HAP-1 (cell line): Measurements from ENCODE around the gene HOXD3.
A peak's percentile ranks its signal among the peaks of the same experiment; 100 is the strongest.

Source experiments
- DNase-seq, 2 experiments: peaks; one replicate each; pipeline ENCODE4 v3.0.0-alpha.2; 2016 to 2020; ENCODE audit warnings: low spot score in 2 of 2
- H3K27me3 ChIP-seq: fragments of 250-450 bp; sonication (Bioruptor Pico); 2 replicates; pipeline ENCODE4 v1.5.1; 2020; ENCODE audit warnings: low read depth, mild to moderate bottlenecking, moderate library complexity
- H3K36me3 ChIP-seq: fragments of 250-450 bp; sonication (Bioruptor Pico); replicated peaks from 2 replicates; pipeline ENCODE4 v1.5.1; 2020; ENCODE audit warnings: mild to moderate bottlenecking
- H3K4me1 ChIP-seq: fragments of 250-450 bp; sonication (Bioruptor Pico); 2 replicates; pipeline ENCODE4 v1.5.1; 2020; ENCODE audit warnings: mild to moderate bottlenecking
- H3K4me3 ChIP-seq: fragments of 250-450 bp; sonication (Bioruptor Pico); 2 replicates; pipeline ENCODE4 v1.5.1; 2020; ENCODE audit warnings: mild to moderate bottlenecking, moderate library complexity
- H3K9me3 ChIP-seq: fragments of 250-450 bp; sonication (Bioruptor Pico); 2 replicates; pipeline ENCODE4 v1.5.1; 2020; ENCODE audit warnings: mild to moderate bottlenecking, moderate library complexity
- in situ Hi-C: fragments of 300-500 bp; cut with MboI; formaldehyde crosslinking; loops from 3 replicates; pipeline ENCODE4 v1.14.3; 2020; ENCODE audit warnings: low sequenced_read_pairs, inconsistent platforms, mixed read lengths

HOXD3 gene

DNA sequence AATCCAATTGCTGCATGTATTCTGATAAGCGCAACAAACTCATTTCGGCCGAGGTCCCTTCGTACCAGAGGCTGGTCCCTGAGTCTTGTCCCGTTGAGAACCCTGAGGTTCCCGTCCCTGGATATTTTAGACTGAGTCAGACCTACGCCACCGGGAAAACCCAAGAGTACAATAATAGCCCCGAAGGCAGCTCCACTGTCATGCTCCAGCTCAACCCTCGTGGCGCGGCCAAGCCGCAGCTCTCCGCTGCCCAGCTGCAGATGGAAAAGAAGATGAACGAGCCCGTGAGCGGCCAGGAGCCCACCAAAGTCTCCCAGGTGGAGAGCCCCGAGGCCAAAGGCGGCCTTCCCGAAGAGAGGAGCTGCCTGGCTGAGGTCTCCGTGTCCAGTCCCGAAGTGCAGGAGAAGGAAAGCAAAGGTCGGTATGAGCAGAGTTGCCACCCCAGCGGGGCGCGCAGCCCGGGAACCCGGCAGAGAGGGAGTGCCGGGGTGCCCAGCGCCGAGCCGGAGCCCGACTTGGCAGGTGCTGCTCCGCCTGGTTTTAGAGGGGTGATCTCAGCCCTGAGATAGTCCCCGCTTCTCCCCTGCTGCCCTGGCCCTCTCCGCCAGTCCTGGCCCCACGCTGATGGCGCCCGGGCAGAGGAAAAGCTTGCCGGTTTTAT is 39.8 kb upstream of the HOXD3 start:
- Histone ChIP-seq H3K27me3 (no peaks in the 10 kb centered on the region), H3K4me3 (no peak overlapping the region), H3K36me3 (no peaks in the 10 kb centered on the region), H3K4me1 (no peaks in the 10 kb centered on the region), H3K9me3 (no peaks in the 10 kb centered on the region)
- in situ Hi-C loops, result no loop called here
- DNase-seq, result no peak

DNA sequence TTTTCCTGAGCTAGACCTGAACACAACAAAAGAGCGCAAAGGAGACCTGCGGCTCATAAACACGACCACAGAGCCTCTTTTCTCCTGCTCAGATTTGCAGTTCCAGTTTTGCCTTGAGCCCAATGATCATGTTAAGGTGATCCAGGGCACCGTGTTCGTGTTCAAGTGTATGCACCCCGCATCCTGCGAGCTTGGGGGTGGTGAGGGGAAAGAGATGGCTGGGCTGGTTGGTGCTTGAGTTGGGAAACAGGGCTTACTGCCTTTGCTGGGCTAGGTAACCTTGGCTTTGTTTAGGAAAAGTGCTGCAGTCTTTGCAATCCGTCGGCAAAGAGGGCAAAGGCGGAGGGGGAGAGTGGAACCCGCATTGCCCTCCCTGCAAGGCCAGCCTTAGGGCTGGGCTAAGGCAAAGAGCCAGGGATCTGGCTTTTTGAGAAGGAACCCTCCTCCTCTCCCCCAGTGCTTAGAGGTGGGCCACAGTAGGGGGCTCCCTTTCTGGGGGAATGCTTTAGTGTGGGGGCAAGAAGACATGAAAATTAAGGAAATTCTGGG is 39.2 kb upstream of the HOXD3 start:
- DNase-seq, result no peak
- Histone ChIP-seq H3K4me3 (no peak overlapping the region), H3K27me3 (no peaks in the 10 kb centered on the region), H3K9me3 (no peaks in the 10 kb centered on the region), H3K36me3 (no peaks in the 10 kb centered on the region), H3K4me1 (no peaks in the 10 kb centered on the region)
- in situ Hi-C loops, result no loop called here

- peak in 1 of 2 experiments; percentile 75 for DNase-seq
- Histone ChIP-seq H3K27me3 (peaks cover 6% of the 10 kb centered on the region; the same call in 1 of the 2 replicates), H3K4me3 (peak overlapping the region; percentile 13; the same call in 1 of the 2 replicates), H3K4me1 (no peaks in the 10 kb centered on the region), H3K9me3 (no peaks in the 10 kb centered on the region), H3K36me3 (no peaks in the 10 kb centered on the region)
- in situ Hi-C loops, result no loop called here
These were observed 38.3 kb upstream of the HOXD3 start for GRCh38 chr2:176118601-176119339.

GRCh38 chr2:176120364-176121189 is 36.5 kb upstream of the HOXD3 start:
- Histone ChIP-seq H3K36me3 (no peaks in the 10 kb centered on the region), H3K4me1 (no peaks in the 10 kb centered on the region), H3K9me3 (no peaks in the 10 kb centered on the region), H3K27me3 (peaks cover 6% of the 10 kb centered on the region; the same call in 1 of the 2 replicates), H3K4me3 (no peak overlapping the region)
- no peak for DNase-seq
- in situ Hi-C loops, result loop anchor here (10.0 kb wide), 3 partner anchors 434 to 1034 kb away; no protein-coding TSS in a partner anchor

DNA sequence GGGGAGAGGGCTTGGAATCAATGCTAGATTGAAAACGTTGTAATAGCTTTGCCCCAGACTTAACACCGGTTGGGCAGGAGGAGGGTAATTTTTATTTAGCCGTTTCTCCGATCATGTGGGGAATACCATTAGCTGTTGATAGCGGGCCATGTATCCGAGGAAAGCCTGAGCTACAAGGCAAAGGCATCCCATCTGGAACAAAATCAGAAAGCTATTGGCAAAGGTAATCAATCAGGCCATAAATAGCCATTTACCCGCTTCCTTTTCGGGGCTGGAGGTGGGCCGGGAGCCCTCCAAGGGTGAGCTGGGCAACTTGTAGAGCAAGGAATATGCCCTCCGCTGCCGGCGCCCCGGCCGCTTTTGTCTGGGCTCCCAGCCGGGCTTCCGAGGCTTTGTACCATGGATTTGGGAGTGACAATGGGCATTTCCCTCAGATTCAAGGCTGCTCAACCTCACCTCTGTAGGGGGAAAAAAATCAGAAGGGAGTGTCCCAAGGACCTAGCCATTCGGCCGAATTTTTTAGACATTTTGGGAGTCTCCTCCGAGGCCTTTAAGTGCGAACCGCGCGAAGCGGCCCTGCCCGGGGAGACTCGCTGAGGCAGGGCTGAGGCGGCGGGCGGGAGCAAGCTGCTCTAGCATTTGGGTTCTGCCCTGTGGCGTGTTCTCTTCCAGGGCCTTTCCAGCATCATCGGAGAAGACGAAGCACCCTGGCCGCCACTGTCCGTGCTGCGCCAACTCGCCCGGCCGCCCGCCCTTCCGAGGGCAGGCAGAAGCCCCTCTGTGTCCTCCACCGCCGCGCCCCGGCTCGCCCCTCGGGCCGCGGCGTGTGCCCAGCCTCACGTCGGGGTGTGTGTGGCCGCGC is 35.7 kb upstream of the HOXD3 start:
- H3K9me3 ChIP-seq, result no peaks in the 10 kb centered on the region
- peaks cover 6% of the 10 kb centered on the region; the same call in 1 of the 2 replicates for H3K27me3 ChIP-seq
- no peak overlapping the region for H3K4me3 ChIP-seq
- H3K4me1 ChIP-seq, result no peaks in the 10 kb centered on the region
- in situ Hi-C loops, result loop anchor here (10.0 kb wide), 3 partner anchors 433 to 1033 kb away; no protein-coding TSS in a partner anchor
- no peaks in the 10 kb centered on the region for H3K36me3 ChIP-seq
- DNase-seq, result no peak

DNA sequence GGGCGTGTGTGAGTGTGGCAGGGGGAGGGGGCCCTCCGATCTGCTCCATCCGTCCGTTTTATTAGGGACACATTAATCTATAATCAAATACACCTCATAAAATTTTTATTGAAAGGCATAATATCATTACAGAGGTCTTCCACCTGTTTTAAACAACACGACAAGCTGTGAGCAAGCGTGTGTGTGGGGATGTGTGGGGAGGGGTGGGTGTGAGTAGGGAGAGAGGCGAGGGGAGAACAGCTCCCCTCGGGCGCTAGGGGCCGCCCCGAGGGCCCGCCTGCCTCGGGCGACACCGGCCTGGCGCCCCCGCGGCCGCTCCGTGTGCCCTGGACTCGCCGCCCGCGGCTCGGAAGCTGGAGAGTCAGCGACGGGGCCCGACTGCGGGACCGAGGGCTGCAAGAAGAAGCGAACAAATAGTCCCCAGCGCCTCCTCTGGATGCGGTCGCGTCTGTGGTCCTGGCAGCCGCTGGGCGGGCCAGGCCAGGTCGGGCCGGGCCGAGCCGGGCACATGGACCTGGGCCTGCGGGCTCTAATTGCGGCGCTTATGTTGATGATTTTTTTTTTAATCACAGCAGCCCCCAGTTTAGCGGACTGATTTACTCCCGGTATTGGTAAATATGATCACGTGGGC is 34.9 kb upstream of the HOXD3 start:
- Histone ChIP-seq H3K4me3 (no peak overlapping the region), H3K4me1 (no peaks in the 10 kb centered on the region), H3K36me3 (no peaks in the 10 kb centered on the region), H3K27me3 (peaks cover 6% of the 10 kb centered on the region; the same call in 1 of the 2 replicates), H3K9me3 (no peaks in the 10 kb centered on the region)
- in situ Hi-C loops, result loop anchor here (10.0 kb wide), 3 partner anchors 433 to 1033 kb away; no protein-coding TSS in a partner anchor
- DNase-seq, result no peak

DNA sequence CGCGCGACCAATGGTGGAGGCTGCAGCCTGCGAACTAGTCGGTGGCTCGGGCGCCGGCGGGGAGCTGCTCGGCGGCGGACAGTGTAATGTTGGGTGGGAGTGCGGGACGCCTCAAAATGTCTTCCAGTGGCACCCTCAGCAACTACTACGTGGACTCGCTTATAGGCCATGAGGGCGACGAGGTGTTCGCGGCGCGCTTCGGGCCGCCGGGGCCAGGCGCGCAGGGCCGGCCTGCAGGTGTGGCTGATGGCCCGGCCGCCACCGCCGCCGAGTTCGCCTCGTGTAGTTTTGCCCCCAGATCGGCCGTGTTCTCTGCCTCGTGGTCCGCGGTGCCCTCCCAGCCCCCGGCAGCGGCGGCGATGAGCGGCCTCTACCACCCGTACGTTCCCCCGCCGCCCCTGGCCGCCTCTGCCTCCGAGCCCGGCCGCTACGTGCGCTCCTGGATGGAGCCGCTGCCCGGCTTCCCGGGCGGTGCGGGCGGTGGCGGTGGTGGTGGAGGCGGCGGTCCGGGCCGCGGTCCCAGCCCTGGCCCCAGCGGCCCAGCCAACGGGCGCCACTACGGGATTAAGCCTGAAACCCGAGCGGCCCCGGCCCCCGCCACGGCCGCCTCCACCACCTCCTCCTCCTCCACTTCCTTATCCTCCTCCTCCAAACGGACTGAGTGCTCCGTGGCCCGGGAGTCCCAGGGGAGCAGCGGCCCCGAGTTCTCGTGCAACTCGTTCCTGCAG is 34.3 kb upstream of the HOXD3 start, which contains the start of gene HOXD9:
HOXD9 (plus strand) TSS at position 37 of the 728 bp plus-strand sequence; CDS start at position 87, 50 bp downstream.
- Histone ChIP-seq H3K27me3 (peaks cover 6% of the 10 kb centered on the region; the same call in 1 of the 2 replicates), H3K9me3 (no peaks in the 10 kb centered on the region), H3K4me1 (no peaks in the 10 kb centered on the region), H3K4me3 (no peak within 1 kb of the TSS), H3K36me3 (no peaks in the 10 kb centered on the region)
- peak in 1 of 2 experiments; percentile 32 for DNase-seq
- in situ Hi-C loops, result loop anchor here (10.0 kb wide), 3 partner anchors 432 to 1032 kb away; no protein-coding TSS in a partner anchor

- in situ Hi-C loops, result loop anchor here (10.0 kb wide), 3 partner anchors 431 to 1031 kb away; no protein-coding TSS in a partner anchor
- H3K36me3 ChIP-seq, result no peaks in the 10 kb centered on the region
- no peak overlapping the region for H3K4me3 ChIP-seq
- H3K9me3 ChIP-seq, result no peaks in the 10 kb centered on the region
- no peak for DNase-seq
- no peaks in the 10 kb centered on the region for H3K4me1 ChIP-seq
- peaks cover 6% of the 10 kb centered on the region; the same call in 1 of the 2 replicates for H3K27me3 ChIP-seq
These were observed 33.5 kb upstream of the HOXD3 start for GRCh38 chr2:176123411-176124109.

DNA sequence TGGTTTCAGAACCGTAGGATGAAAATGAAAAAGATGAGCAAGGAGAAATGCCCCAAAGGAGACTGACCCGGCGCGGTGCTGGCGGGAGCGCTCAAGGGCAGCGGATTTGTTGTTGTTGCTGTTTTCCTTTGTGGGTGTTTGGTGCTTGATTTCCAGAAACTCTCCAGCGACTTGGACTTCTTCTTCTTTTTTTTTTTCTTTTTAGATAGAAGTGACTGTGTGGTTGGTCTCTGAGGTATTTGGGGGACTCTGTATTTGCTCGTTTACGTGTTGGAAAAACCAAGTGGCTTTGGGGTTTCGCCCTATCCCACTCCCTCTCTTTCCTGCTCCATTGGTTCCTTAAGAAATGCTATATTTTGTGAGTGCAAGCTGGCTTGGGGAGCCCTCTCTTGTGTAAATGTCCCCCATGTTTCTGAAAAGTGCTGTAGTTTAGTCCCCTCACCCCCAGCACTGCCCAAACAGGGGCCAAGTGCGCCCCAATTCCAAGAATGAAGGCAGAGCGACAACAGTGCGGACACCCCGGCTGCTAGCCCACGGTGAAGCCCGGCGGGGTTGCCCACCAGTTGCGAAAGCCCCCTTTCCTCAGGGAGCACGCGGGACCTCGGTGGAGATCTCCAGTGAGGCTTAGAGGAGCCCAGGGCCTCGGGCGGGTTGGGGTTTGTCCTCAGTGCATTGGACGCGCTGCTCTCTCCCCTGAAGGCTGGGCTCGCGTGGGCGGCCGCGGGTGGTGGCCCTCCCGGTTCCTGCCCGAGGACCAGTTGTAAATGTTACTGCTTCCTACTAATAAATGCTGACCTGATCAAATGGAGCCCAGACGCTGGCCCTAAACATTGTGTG is 32.8 kb upstream of the HOXD3 start:
- no peaks in the 10 kb centered on the region for H3K36me3 ChIP-seq
- no peaks in the 10 kb centered on the region for H3K9me3 ChIP-seq
- H3K4me3 ChIP-seq, result no peak overlapping the region
- no peak for DNase-seq
- H3K27me3 ChIP-seq, result peaks cover 6% of the 10 kb centered on the region; the same call in 1 of the 2 replicates
- in situ Hi-C loops, result loop anchor here (10.0 kb wide), 3 partner anchors 430 to 1030 kb away; no protein-coding TSS in a partner anchor
- 0 out of 2 replicates have a peak, but pooled peaks cover 3% of the 10 kb centered on the region for H3K4me1 ChIP-seq

GRCh38 chr2:176124947-176125771 is 31.9 kb upstream of the HOXD3 start:
- Histone ChIP-seq H3K4me1 (0 out of 2 replicates have a peak, but pooled peaks cover 4% of the 10 kb centered on the region), H3K4me3 (no peak overlapping the region), H3K36me3 (no peaks in the 10 kb centered on the region), H3K9me3 (no peaks in the 10 kb centered on the region), H3K27me3 (peaks cover 6% of the 10 kb centered on the region; the same call in 1 of the 2 replicates)
- in situ Hi-C loops, result loop anchor here (5.0 to 10.0 kb wide), 4 partner anchors 430 to 1030 kb away; no protein-coding TSS in a partner anchor
- DNase-seq, result no peak
